NB4 (cell line): ENCODE results near the gene ACOT6.
A peak's percentile ranks its signal among the peaks of the same experiment; 100 is the strongest.
"Not testable (repeated sequence)": the region's sequence is repeated elsewhere in the genome, so short reads cannot be mapped to it uniquely, and the experiment has no call there.

Experiments used
- DNase-seq: peaks from one replicate; pipeline ENCODE4 v3.0.0; 2010; ENCODE audit warnings: low read depth
- H3K4me3 ChIP-seq: one replicate; pipeline ENCODE4 v1.5.1; 2011; ENCODE audit warnings: mild to moderate bottlenecking, low read depth, low read length, moderate library complexity
- CTCF ChIP-seq: IDR thresholded peaks from one replicate; pipeline ENCODE4 v1.5.1; 2012; ENCODE audit warnings: low read depth, low read length
- MAX ChIP-seq: IDR thresholded peaks from 2 replicates; pipeline ENCODE4 v1.6.1; 2011; ENCODE audit warnings: low read depth, low read length
- MYC ChIP-seq: IDR thresholded peaks from 2 replicates; pipeline ENCODE4 v1.6.1; 2011; ENCODE audit warnings: low read depth, low read length
- POLR2A ChIP-seq: IDR thresholded peaks from 2 replicates; pipeline ENCODE4 v1.6.1; 2011; ENCODE audit warnings: mild to moderate bottlenecking; ENCODE audit not compliant: insufficient read length; ENCODE audit errors: extremely low read depth

ACOT6 gene

DNA sequence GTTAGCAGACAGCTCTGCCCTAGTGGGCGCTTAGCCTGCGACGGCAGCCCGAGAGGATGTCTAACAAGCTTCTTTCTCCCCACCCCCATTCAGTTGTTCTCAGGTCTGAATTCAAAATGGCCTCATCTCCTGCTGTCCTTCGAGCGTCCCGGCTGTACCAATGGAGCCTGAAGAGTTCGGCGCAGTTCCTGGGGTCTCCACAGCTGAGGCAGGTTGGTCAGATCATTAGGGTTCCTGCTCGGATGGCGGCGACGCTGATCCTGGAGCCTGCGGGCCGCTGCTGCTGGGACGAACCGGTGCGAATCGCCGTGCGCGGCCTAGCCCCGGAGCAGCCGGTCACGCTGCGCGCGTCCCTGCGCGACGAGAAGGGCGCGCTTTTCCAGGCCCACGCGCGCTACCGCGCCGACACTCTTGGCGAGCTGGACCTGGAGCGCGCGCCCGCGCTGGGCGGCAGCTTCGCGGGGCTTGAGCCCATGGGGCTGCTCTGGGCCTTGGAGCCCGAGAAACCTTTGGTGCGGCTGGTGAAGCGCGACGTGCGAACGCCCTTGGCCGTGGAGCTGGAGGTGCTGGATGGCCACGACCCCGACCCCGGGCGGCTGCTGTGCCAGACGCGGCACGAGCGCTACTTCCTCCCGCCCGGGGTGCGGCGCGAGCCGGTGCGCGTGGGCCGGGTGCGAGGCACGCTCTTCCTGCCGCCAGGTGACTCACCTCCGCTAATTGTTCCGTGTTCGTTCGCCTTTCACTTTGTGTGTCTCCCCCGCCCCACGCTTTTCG lies 42.9 kb upstream of the ACOT6 start, which contains the start of gene ACOT2:
Gene ACOT2, plus strand, starts transcription at position 29 of the 774 bp plus-strand sequence. Its CDS starts 28 bp downstream, at position 57.
- peak; percentile 67 for TF ChIP-seq POLR2A
- peak; percentile 58 for TF ChIP-seq MAX
- peak within 1 kb of the TSS; percentile 69 for H3K4me3 ChIP-seq
- DNase-seq: peak; percentile 84

- TF ChIP-seq CTCF: peak; percentile 55
- peak; percentile 50 for DNase-seq
- H3K4me3 ChIP-seq: not testable (repeated sequence)
Measured at GRCh38 chr14:73570913-73571312, 41.4 kb upstream of the ACOT6 start.

DNA sequence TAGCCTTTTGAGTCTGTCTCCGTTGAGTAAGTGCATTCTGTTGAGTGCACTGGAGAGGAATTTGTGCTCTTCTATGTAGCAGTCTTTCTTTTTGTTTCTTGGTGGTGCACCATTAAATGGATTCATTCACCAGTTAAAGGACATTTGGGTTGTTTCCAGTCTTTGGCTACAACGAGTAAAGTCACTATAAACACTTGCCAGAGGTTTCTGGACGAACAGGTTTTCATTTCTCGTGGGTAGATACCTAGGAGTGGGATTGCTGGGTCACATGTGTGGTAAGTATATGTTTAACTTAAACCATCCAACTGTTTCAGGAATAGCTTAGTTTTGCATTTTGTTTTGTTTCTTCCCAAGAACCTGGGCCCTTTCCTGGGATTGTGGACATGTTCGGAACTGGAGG lies 39.3 kb upstream of the ACOT6 start:
- H3K4me3 ChIP-seq, DNase-seq: not testable (repeated sequence)

DNA sequence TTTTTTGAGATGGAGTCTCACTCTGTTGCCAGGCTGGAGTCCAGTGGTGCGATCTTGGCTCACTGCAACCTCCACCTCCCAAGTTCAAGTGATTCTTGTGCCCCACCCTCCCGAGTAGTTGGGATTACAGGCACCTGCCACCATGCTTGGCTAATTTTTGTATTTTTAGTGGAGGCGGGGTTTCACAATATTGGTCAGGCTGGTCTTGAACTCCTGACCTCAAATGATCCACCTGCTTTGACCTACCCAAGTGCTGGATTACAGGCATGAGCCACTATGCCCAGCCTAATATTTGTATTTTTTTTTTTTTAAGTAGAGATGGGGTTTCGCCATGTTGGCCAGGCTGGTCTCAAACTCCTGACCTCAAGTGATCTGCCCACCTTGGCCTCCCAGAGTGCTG lies 38.6 kb upstream of the ACOT6 start:
- H3K4me3 ChIP-seq, DNase-seq: not testable (repeated sequence)

DNA sequence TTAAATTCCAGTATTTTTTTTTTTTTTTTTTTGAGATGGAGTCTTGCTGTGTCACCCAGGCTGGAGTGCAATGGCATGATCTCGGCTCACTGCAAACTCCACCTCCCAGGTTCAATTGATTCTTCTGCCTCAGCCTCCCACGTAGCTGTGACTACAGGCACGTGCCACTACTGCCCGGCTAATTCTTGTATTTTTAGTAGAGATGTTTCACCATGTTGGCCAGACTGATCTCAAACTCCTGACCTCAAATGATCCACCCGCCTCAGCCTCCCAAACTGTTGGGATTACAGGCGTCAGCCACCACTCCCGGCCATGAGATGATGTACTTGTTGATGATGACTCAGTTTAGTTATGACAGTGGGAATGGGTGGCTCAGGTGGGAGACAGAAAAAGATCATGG lies 38.1 kb upstream of the ACOT6 start:
- not testable (repeated sequence) for DNase-seq, H3K4me3 ChIP-seq

GRCh38 chr14:73576391-73576790 lies 35.9 kb upstream of the ACOT6 start:
- TF ChIP-seq POLR2A (no peak), MYC (no peak), CTCF (no peak), MAX (no peak)
- DNase-seq: no peak

DNA sequence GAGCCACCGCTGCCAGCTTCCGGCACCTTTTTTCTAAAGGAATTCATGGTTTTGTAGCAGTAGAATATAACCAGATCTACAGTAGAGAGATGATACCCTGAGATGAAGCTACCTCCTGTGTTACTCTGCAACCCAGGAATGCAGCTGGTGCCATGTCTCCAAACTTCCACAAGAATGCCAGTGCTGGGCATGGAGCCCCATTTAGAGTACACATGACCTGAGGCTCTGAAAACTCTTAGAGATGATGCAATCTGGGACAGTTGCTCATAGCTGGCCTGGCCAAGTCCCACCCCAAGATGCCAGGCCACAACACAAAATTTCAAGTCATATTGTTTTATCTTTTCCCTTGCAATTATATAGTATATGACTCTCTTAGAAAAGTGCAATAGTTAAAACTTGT lies 35.1 kb upstream of the ACOT6 start:
- H3K4me3 ChIP-seq, DNase-seq: not testable (repeated sequence)

More at GRCh38 chr14:73576391-73576790, 35.9 kb upstream of the ACOT6 start:
- H3K4me3 ChIP-seq: no peak overlapping the region

- DNase-seq, H3K4me3 ChIP-seq: not testable (repeated sequence)
Measured at GRCh38 chr14:73582102-73582979, 30.0 kb upstream of the ACOT6 start.

GRCh38 chr14:73588695-73589094 lies 23.6 kb upstream of the ACOT6 start:
- TF ChIP-seq MAX (no peak), CTCF (no peak)
- no peak for DNase-seq
- H3K4me3 ChIP-seq: no peak overlapping the region
